Activated CD4-positive, CD25-positive, alpha-beta regulatory T cell treated with anti-CD3 and anti-CD28 coated beads, Interleukin-2, amount 50 U/mL, for 72 hours (primary cell): ENCODE results near the gene MAP3K5.
"Not testable (repeated sequence)": the region's sequence is repeated elsewhere in the genome, so short reads cannot be mapped to it uniquely, and the experiment has no call there.

Experiments
- DNase-seq: peaks from one replicate; pipeline ENCODE4 v3.0.0; 2021

Gene MAP3K5

DNA sequence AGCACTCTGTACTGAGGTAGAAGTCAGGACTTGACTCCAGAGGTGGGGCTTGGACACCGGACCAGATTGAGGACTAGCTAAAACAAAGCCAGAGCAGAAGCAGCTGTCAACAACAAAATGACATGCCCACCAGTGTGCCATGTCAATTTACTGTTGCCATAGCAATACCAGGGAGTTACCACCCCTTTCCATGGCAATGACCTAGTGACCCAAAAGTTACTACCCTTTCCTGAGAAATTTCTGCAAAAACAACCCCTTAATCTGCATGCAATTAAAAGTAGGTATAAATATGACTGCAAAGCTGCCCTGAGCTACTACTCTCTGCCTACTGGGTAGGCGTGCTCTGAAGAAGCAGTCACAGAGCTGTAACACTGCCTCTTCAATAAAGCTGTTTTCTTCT lies 21.0 kb downstream of the MAP3K5 start:
- no peak for DNase-seq

DNA sequence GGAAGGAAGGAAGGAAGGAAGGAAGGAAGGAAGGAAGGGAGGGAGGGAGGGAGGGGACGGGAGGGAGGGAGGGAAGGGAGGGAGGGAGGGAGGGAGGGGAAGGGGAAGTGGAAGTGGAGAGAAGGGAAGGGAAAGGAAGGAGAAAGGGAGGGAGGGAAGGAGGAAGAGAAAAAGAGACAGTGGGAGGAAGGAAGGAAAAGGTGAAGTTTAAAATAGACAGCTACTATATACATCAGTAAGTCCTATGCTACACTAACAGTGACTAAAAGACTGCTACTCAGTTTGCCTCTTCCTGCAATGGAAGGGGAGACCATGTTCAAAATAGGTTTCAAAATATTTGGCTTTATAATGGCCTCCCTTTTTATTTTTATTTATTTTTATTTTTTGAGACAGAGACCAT lies 22.5 kb downstream of the MAP3K5 start:
- no peak for DNase-seq

DNA sequence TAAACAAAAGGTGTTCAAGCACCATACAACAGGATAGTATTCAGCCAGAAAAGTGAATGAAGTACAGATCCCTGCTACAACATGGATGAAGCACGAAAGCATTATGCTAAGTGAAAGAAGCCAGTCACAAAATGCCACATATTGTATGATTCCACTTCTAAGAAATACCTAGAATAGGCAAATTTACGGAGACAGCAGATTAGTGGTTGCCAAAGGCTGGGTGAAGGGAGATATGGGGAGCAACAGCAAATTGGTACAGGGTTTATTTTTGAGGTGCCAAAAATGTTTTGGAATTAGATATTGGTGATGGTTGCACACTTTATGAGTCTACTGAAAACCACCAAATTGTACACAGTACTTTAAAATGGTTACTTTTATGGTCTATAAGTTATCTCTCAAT lies 23.2 kb downstream of the MAP3K5 start:
- no peak for DNase-seq

DNA sequence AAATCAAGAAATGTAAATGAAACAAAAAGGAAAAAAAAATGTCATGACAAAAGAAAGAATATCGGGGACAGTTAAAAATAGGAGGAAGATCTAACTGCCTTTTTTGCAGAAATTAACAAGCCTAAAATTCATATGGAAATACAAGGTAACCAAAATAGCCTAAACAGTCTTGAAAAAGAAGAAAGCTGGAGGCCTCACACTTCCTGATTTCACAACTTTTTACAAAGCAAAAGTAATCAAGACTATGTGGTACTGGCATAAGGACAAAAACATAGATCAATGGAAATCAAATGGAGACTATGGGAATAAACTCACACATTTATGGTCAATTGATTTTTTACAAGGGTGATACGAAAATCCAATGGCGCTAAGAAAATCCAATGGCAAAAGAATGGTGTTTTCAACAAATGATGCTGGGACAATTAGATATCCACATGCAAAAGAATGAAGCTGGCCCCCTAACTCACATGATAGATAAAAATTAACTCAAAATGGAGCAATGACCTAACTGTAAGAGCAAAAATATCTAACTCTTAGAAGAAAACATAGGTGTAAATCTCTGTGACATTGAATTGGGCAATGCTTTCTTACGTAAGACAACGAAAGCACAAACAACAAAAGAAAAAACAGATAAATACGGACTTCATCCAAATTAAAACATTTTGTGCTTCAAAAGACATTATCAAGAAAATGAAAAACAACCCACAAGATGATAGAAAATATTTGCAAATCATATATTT lies 24.5 kb downstream of the MAP3K5 start:
- no peak for DNase-seq

DNA sequence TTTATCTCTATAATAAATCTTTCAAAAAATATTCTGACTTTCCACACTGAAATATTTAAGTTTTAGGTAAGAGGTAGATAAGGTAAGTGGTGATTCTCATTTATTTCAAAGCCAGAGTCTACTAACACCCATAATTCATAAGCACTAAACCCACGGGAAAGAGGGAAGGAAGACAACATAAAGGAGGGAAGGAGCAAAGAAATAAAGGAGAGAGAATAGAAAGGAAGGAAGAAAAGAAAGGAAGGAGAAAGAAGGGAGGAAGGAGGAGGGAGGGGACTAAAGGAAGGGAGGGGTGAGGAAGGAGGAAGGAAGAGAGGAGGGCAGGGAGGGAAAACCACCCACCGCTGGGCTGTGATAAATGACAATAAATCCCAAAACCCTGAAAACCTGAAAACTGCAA lies 25.2 kb downstream of the MAP3K5 start:
- no peak for DNase-seq

DNA sequence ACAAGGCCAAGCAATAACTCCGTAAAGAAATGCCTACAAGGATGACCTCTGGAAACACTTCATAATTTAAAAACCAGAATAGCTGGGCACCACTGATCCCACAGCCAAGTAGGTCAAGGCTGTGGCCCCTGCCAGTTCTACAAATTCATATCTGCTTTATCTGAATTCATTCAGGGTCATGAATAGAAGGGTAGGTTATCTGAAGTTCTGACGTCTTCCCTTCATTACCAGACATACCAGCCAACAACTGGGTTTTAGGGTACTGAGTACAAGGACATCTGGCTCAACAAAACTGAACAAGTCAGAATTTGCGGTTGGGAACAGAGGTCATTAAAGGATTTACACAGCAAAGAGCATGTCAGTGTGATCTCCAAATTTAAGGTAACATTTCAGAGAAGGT lies 26.0 kb downstream of the MAP3K5 start:
- DNase-seq = no peak

DNA sequence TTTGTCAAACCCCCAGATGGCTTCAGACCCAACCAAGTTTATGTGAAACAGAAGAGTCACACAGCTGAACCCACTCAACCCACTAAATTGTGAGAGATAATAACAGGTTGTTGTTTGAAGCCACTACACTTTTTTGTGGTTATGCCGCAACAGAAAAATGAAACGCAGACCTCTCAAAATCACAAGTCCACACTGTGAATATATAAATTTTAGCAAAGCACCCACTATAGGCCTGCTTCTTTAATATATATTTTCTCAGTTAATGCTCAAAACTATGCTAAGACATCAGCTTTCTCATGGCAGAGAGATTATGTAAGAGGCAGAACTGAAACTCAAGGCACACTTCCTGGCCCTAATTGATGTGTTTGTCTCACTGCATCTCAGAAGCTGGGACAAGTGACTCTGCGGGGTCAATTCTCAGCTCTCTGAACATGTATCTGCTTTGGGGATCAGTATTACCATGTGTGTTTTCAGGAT lies 27.7 kb downstream of the MAP3K5 start:
- no peak for DNase-seq

DNA sequence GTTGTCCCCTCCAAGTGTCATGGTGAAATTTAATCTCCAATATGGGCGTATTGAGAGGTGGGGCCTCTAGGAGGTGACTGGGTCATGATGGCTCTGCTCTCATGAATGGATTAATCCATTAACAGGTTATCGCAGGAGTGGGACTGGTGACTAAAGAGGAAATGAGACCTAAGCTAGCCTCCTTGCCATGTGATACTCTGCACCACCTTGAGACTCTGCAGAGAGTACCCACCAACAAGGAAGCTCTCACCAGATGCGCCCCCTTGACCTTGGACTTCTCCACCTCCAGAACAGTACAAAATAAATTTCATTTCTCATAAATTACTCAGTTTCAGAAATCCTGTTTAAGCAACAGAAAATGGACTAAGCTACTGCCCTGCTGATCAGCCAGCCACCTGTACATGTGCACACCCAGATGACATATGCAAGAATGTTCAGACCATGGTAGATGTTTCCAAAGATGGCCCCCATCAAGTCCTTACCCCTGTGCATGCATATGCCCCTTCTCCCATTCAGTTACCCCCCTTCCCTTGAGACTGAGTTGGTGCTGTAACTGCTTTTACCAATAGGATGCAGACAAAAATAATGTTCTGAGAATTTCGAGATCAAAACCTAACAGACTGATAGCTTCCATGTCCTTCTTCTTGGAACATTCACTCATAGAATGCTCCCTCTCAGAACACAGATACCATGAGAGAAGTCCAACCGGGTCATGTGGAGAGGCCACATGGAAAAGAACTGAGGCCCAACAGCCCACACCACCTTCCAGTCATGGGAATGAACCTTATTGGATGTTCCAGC lies 28.4 kb downstream of the MAP3K5 start:
- DNase-seq = no peak

DNA sequence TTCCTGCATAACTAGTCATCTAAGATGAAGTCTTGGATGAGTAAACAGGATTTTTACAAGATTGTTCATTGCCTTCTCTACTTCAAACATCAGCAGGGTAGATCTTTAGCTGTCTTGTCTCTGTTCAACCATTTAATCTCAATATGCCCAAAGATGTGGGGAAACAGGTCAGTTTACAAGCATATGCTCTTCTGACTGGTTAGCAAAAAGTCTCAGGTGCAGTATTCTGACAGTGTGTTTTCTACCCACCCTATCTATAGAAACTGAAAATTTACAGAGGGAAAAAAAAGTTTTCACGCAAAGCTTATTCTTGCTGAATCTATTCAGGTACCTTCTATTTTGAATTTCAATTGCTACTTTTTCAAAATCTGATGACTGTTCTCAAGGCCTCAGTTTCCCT lies 29.0 kb downstream of the MAP3K5 start:
- no peak for DNase-seq

DNA sequence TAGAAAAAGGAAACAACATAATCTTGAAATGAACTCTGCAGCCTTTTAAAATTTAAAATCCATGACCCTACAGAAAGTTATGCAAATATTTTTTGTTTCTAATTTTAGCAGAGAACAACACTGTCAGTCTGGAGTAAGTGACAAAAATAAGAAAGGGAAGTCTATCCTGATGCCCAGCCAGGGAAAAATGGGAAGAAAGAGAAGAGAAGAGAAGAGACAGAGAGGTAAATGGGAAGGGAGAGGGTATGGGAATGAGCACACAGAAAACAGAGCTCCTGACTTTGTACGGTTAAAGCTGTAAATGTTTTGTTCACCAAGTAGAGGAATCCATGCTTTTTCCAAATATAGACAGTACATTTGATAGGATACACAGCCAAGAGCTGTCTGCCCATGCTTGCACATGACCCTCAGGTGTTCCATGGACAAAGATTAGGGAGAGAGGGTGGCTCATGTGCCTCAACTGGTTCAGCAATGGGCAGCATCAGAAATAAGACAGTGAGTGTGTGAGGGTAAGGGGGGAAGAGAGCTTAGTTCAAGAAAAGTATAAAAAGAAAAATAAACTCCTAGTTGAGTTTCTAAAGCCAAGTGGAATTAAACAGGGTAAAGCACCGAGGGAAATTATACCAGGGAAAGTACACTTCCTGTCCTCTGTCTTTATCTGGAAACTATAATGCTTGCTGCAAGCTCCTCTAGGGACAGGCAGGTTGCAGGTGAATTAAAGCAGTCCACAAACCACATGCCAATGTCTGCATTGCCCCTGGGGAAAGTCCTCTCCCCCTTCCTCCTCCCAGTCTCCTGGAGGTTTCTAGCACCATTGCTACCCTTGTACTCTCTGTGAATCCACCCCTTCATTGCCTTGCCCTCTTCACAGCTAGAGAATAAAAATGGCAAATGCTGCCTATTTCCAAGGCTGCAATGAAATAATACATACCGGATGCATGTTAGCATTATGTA lies 30.0 kb downstream of the MAP3K5 start:
- DNase-seq = no peak

DNA sequence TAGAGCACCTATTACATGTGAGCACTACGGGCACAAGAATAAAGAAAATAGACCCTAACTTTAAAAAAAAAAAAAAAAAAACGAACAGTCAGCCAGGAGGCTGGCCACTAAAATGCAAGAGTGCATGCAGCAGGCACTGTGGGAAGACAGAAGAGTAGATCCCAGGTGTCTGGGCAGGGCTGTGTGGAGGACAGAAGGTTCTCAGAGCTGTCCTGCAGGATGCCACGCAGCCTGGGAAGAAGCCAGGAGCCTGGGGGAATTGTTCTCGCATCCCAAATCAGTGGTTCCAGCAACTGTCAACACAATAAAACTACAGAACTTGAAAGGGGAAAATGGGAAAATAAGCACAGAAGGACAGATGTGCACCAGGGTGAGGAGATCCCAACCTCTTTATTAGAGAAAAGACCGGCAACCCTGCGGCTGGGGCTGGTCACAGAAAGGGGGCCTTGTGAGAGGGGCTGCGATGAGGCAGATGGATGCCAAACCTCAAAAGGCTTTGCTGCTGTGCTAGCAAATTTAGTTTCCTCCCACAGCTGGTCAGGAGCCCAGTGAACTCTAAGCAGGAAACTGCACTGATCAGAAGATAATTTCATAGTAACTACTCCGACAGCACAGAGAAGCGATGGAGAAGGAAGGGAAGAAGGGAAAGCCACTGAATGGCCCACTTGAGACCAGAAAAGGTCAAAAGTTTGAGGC lies 30.9 kb downstream of the MAP3K5 start:
- no peak for DNase-seq

DNA sequence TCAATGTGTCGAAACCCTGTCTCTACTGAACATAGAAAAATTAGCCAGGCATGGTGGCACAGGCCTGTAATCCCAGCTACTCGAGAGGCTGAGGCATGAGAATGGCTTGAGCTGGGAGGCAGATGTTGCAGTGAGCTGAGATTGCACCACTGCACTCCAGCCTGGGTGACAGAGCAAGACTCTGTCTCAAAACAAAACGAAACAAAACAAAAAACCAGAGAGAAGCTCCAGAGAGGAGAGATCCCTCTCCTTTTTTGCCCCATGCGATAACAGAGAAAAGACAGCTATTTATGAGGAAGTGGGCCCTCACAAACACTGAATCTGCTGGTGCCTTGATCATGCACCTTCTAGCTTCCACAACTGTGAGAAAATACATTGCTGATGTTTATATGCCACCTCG lies 31.5 kb downstream of the MAP3K5 start:
- not testable (repeated sequence) for DNase-seq

DNA sequence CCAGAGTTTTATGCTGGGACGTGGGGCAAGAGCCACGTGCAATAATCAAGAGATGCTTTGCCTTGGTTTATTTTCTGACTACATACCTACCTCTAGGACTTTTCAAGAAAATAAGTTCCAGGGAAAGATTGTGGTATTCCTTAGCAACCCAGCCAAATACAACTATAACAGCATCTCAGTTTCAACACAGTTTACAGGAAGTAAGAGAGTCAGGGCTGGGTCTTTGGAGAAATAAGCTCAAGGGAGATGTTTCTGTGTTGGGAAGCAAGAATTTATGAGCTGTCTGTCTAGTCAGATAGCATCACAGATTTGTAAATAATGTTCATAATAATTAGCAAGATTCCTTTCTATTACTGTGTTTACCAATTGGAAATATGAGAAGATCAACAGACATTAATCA lies 35.1 kb downstream of the MAP3K5 start:
- DNase-seq = no peak

DNA sequence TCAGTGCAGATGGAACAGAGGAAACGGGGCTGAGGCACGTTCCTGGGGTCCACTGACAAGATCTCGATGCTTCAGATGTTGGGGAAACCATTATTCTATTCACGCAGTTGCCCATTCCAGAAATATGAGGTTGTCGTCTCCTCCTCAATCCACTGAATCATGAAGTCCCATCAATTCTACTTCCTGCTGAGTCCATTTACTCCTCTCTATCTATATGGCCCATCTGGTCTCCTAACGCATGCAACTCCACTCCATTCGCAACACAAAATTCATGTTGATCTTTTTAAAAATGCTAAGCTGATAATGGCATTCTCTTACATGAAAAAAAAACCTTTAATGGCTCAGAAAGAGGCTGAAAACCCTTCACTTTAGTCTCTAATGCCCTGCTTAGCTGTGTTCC lies 37.5 kb downstream of the MAP3K5 start:
- DNase-seq = no peak

DNA sequence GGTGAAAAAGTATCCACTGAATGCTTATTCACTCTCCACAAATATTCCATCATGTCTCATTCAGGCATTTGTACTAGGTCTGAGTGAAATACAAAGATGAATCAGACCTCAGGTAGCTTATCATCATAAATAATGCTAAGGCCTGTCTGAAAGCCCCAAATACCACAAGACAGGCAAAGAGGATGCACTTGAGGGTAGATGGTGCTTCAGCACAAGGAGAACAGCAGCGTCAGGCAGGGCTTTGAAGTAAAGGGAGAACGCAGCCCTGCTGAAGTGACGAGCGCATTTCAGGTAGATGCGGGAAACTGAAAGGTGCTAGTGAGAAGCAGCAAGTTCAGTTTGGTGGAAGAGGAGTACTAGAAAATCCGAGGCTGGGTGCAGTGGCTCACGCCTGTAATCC lies 38.7 kb downstream of the MAP3K5 start:
- DNase-seq = peak; percentile 47

DNA sequence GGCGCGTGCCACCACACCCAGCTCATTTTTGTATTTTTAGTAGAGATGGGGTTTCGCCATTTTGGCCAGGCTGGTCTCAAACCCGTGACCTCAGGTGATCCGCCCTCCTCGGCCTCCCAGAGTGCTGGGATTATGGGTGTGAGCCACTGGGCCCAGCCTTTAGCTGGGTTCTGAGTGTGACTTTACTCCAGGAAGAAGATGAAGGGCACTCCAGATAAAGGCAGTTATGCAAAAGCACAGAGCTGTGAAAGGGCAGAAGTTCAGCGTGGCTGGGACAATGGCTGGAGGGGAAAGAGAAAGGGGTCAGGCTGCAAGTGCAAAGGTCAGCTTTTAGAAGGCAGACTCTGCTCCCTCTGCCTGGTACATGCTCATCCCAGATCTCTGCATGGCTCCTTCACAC lies 39.7 kb downstream of the MAP3K5 start:
- DNase-seq = no peak

DNA sequence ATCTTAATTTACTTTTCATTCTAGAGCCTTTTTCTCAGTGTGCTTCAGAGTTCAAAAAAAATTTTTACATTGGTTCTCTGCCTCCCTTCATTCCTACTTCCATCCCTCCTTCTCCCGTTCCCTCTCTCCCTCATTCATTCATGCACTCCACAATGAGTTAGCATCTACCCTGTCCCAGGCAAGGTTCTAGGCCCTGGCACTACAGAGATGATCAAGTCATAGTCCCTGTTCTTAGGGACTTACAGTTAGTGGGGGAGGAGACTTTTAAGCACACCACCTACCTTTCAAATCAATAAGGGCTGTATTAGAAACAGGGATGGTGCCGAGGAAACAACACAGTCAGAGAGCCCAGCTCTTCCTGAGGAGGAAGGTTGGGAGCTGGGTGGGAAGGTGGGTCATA lies 40.3 kb downstream of the MAP3K5 start:
- no peak for DNase-seq

DNA sequence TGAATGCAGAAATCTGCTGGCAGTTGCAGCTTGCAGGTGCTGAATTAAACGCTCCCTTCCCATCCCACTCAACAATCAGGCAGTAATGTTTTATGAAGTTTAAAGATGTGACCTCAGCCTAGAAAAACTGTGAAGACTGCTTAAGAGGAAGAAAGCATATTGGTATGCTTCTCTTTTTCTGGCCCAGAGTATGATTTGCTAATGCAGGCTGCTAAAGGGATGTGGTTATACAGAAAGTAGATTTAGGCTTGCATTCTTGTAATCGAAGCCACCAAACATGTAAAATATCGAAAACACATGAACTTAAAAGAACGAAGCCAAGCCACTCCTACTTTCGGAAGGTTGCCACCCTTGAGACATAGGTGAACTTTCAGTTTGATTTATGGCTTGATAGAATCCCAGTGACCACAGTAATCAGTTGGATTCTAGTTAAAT lies 40.7 kb downstream of the MAP3K5 start:
- no peak for DNase-seq

DNA sequence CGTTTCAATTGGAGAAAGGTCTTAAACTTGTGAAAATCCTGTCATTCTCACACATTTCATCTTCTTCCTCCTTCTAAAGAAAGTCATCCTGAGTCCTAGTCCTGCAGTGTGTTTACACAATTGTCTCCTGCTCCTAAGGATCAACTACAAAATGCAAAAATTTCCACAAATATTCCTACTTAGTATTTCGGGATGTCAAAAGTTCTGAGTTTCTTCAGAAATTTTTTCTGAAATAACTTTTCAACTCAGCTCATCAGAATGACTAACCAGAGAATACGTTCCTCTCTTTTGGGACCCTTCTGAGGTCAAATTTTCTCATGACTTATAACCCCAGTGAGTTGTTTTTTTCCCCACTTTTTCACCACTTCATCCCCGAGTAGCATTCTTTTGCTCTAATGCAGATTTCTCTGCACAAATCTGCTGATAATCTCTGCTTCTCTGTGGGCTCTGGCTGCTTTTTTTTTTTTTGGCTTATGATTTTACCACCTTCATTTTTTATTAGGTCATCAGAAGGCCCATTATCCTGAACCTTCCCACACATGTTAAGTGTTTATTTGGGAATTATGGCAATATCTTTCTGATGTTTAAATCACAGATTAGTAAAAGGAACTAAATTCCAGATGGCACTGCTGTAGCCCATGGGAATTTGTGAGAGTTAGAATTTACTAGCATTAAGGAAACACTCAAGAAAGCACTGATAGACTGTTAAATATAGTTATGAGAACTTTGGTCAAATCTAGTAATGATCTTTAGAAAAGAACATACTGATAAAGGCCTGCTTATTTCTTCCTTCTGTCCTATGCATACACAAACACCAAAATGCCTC lies 41.4 kb downstream of the MAP3K5 start:
- DNase-seq = no peak

DNA sequence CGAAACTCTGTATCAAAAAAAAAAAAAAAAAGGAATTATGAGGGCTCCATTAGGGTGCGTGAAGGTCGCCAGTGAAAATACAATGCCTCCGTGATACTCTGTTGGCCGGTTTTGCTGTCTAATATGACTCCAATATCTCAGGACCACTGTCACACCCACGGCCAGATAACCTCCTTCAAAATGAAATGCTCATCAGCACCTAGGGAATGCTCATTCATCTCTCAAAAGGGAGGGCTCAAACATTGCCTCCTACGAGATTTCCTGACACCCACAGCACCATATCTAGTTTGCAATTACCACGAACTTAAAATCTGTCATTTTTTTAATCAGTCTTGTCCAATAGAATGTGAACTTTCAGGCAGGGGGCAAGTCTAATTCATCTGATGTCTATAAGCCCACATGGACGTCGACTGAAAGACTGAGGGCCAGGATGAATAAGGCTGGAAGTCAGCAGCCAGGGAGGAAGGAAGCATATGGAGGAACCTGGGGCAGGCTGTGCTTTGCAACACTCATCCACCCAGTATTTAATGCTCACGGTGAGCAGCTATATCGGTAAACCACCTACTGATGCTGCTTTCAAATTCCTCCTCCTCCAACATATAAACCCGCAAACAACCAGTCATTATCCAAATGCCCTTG lies 42.8 kb downstream of the MAP3K5 start:
- DNase-seq = no peak

DNA sequence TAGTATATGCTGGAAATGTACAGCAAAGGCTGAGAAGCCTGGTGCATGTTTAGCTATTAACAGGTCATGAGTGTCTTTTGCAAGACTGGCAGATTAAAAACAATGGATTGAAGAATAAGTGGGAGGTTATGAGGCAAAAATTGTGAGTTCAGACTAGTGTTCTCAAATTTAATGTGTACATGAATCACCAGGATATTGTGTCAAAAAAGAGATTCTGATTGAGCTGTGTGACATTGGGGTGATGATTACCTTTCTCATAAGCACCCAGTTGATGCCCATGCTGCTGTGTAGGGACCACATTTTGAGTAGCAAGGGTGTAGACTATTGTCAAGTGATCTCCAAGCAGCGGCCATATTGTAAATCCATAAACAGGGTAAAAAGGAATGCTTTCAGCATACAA lies 44.8 kb downstream of the MAP3K5 start:
- DNase-seq = no peak
